Hepatocyte (in vitro differentiated cells): ENCODE data around the gene HAUS7.

Experiments used
- CTCF ChIP-seq: fragments of 200-600 bp; sonication (generic); IDR thresholded peaks from 2 replicates; pipeline ENCODE4 v1.5.1; 2016; ENCODE audit warnings: antibody characterized with exemption, mild to moderate bottlenecking; ENCODE audit not compliant: poor library complexity
- EZH2 ChIP-seq: fragments of 200-600 bp; sonication (generic); IDR thresholded peaks from 2 replicates; pipeline ENCODE4 v1.6.1; 2016; ENCODE audit warnings: antibody characterized with exemption, mild to moderate bottlenecking, borderline replicate concordance
- EZH2phosphoT487 ChIP-seq: fragments of 200-600 bp; sonication (generic); IDR thresholded peaks from one replicate; pipeline ENCODE4 v1.6.1; 2018; ENCODE audit warnings: antibody characterized with exemption, mild to moderate bottlenecking, low read depth, moderate library complexity; ENCODE audit not compliant: unreplicated experiment, severe bottlenecking

GRCh38 chrX:153495903-153496589, 25.7 kb upstream of the HAUS7 start:
- no peak for TF ChIP-seq CTCF
- TF ChIP-seq EZH2 = no peak
- TF ChIP-seq EZH2phosphoT487 = no peak
